EH (cell line): Measurements from ENCODE around the gene MLC1.

Experiments used
- DNase-seq: peaks from one replicate; pipeline ENCODE4 v3.0.0-alpha.2; 2015; ENCODE audit warnings: low read depth

Gene MLC1

DNA sequence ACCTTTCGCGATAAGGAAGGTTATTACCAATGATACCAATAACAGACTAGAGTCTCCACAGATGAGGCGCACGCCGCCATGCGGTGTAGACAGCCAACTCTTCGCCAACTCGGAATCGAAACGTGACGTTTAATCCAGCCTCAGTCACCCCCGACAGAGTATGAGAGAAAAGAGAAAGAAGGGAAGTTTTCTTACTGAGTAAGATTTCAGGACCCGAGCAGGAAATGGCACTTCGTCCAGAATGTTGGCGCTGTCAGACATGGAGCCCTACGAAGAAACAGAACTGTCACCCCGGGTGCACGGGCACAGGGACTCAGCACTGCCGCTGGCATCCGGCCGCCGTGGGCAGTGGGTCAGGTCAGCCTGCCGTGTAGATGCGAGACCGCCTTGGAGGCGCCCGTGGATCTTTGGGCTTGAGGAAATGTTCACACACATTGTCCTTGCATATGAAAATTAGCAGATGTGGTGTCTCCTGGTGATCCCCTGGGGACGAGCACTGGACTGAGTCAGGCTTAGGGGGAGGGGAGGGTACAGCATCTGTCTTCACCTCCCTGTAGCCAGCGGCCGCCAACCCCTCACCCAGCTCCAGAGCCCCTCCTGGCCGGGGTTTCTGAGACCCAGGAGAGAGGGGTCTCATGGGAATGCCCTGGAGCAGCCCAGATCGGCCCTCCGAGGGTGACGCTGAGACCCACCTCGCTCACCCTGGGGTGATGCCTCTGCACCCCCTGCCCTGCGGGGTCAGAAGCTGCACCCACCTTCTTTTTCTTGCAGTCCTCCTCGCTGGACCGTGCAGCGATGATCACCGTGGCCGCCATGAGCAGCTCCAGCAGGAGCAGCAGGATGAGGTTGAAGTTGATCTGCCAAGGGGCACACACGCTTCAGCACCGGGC, 8.3 kb downstream of the MLC1 start:
- no peak for DNase-seq

GRCh38 chr22:50074551-50075530, 10.4 kb downstream of the MLC1 start:
- DNase-seq = no peak

GRCh38 chr22:50074056-50074455, 11.2 kb downstream of the MLC1 start:
- no peak for DNase-seq

DNA sequence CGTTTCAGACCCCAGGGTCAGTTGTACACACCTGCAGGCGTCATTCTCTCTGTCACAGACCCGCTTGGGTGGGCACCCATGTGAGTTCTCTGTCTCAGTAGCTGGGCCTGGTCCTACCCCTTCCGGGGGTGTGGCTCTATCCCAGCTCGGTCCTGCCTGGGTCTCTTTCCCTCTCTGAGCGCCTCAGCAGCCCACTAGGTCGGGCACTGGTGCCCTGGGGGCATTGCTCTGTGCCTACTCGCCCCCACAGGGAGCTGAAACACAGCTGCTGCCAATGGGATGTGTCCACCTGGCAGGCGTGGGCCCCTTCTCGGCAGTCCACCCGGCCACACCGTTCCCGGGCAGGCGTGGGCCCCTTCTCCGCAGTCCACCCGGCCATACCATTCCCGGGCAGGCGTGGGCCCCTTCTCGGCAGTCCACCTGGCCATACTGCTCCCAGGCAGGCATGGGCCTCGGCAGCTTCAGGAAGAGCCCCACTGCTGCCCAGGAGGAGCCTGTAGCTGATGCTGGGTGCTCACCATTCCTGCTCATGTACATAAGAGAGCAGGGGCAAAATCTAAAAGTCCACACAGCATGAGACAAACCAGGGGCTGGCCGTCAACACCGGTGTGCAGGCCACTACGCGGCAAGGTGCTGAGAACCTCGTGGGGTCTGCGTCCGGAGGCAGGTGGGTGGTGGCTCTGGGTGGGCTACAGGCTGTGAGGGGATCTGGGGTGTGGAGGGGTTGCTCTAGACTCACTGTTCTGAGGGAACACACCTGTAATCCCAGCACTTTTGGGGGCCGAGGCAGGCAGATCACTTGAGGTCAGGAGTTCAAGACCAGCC, 12.3 kb downstream of the MLC1 start:
- DNase-seq = no peak

DNA sequence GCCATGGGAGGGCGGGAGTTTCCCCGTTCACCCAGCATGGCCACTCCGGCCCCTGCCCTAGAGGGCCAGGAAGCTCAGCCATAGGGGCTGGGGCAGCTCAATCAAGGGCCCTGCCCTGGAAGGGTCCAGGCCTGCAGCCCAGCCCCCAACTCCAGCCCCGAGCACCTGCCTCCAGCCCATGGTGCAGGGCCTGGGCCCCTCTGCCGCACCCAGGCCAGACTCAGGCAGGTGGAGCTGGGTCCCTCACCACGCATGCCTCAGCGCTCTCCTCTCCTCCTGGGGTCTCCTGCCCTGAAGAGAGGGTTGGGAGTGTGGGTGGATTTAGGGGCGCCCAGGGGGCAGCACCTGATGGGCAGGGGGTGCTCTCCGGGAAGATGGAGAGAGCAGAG, 13.1 kb downstream of the MLC1 start:
- no peak for DNase-seq

- DNase-seq = no peak
These were observed 13.6 kb downstream of the MLC1 start for GRCh38 chr22:50071432-50072166.

DNA sequence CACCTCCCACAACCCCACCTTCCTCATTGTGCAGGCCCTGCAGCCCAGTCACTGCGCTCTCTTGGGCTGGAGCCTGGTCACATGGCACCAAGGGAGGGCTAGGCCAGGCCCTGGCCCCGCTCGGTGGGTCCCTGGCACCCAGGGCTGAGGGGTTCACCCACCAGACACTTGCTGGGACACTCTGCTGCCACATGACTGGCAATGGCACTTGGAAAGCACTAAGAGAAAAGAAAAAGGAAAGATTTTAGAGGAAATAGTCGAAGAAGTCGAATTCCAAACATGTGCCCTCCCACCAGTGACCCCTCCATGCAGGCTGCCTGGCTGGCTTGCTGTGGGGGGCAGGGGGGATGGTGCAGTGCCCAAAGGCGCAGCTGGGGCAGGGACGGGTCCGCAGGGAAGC, 14.9 kb downstream of the MLC1 start:
- DNase-seq = no peak

DNA sequence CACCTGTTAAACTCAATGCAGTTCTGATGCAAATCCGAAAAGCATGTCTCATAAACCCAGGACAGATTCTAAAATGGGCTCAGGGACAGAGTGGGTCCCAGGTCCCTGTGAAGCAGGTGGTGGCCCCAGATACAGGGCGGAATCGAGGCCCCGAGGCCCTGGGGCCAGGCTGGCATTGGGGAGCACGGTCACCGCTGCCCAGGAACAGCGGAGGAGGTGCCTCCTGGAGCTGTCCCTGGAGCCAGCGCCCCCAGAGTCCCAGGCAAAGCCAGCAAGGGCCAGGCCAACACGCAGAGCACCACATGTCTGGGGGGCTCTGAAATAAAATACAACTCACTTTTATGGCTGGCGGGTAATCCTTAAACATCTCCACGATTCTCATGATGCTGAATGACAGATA, 17.1 kb downstream of the MLC1 start:
- no peak for DNase-seq

GRCh38 chr22:50067244-50067643, 18.0 kb downstream of the MLC1 start:
- DNase-seq = no peak

DNA sequence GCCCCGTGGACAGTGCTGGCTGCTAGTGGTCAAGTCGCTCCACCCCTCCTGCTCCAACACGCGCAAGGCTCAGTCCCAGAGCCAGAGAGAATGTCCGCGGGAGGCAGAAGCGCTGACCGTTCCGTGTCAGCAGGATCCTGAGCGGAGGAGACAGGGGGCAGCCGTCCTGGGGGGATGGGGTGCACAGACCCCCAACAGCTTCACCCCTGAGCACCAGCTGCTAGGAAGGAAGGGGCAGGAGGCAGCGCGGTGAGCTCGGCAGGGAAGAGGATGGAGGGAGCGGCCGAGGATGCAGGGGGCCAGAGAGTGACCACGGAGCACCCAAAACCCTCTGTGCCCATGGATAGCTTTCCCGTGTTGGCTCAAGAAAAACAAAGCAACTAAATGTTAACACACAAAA, 20.8 kb downstream of the MLC1 start:
- DNase-seq = no peak

GRCh38 chr22:50063589-50064393, 21.4 kb downstream of the MLC1 start:
- no peak for DNase-seq

DNA sequence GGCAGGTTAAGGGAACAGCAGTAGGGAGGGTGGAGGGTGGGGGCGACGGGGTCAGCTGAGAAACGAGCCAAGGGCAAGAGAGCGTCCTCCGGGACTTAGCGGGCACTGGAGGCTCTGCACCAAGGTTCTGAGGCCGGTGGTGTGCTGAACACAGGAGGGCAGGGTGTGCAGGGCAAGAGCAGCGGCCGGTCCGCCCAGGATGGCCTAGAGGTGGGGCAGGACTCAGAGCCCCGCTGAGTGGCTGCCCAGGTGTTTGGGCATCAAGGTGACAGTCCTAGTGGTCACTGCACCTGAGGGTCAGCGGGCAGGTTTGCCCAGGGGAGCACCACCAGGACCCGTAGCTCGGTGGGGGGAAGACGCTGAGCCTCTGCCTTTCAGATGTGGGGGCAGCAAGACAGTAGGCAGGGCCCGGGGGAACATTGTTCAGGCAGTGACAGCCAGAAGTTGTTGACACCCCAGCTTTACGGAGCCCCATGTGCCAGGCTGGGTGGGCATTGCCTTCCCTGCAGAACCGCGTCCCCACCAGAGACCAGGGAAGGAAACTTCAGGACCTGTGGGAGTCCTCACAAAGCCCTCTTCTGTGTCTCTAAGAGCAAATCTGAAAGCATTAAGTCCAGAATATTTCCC, 22.6 kb downstream of the MLC1 start:
- no peak for DNase-seq

DNA sequence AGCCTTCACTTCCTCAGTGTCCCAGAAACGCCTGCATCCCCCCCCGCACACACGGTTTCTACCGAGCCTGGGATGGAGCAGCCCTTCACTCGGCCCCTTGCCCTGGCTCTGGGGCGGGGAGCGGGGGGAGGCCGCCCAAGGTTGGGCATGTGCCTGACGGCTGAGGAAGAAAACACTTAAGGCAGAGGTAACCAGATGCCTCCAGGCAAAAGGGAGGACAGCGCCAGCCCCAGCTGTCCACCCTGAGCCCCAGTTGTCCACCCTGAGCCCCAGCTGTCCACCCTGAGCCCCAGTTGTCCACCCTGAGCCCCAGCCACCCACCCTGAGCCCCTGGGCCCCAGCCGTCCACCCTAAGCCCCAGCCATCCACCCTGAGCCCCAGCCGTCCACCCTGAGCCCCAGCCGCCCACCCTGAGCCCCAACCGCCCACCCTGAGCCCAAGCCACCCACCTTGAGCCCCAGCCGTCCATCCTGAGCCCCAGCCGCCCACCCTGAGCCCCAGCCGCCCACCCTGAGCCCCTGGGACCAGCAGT, 23.3 kb downstream of the MLC1 start:
- DNase-seq = no peak

DNA sequence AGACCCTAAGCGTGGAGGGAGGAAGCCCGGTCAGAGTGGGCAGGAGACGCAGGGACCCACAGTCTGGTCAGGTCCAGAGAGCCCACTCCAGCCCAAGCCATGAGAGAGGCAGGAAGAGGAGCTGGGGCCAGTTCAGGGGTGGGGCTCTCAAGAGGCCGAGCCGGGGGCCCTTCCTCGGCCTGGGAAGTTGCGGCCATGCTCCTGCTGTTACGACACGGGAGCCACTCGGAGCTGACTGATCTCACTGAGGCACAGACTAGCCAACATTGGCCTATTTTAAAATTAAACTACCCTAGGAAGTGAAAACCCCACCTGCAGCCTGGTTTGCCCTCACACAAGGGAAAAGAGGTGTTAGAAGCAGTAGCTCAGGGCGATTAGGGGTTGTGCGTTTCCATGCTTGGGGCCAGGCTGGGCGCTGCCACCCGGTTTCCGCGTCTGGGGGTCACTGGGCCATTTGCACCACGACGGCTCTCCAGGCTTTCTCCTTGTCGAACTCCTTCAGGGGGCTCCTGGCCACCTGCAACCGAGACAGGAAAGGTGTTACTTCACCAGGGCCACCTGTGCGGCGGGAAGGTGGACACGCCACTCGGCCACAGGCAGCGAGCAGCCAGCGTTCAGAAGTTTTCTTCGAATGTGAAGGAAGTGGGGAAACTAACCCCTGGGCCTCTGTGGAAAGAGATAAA, 23.9 kb downstream of the MLC1 start:
- no peak for DNase-seq

DNA sequence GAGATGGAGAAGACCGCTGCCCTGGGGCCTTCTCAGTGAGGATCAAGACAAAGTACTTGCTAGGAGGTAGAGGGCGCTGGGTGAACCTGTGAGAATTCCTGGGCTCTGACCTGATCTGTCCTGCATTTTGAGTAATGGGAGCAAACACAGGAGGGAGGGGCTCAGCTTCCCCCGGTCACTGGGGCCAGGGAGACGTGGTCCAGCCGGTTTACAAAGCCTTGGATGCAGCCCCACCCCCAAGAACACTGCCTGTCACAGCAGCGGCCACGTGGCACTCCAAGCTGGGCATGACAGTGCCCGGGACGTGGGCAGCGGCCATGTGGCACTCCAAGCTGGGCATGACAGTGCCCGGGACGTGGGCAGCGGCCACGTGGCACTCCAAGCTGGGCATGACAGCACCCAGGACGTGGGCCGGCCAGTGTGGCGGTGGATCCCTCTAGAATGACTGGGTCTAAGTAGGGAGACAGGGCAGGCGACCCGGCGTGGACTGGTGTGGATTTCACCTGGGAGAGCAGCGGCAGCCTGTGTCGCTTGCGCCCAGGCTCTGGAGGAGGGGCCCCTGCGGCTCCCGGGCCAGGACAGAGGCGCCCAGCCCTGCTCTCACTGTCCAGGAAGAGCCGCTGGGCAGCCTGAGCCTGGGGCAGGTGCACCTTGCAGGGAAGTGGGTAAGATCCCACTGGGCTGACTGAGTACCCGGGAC, 24.6 kb downstream of the MLC1 start:
- no peak for DNase-seq

DNA sequence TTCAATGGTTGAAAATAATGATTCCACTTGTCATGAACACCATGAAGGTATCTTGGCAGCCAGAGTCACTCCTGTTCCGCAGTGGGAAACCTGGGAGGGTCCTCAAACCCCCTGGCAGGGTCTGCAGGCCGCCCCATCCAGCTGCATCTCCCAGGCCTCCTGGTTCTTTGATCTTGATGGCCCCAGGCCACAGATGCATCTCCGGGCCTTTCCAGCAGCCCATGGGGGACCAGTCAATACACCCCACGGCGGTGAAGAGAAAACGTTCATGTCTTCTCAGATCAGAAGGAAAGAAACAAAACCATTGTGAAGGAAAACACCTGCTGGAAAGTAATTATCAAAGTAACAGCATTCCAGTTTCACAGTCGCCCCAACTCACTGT, 25.4 kb downstream of the MLC1 start:
- DNase-seq = no peak

DNA sequence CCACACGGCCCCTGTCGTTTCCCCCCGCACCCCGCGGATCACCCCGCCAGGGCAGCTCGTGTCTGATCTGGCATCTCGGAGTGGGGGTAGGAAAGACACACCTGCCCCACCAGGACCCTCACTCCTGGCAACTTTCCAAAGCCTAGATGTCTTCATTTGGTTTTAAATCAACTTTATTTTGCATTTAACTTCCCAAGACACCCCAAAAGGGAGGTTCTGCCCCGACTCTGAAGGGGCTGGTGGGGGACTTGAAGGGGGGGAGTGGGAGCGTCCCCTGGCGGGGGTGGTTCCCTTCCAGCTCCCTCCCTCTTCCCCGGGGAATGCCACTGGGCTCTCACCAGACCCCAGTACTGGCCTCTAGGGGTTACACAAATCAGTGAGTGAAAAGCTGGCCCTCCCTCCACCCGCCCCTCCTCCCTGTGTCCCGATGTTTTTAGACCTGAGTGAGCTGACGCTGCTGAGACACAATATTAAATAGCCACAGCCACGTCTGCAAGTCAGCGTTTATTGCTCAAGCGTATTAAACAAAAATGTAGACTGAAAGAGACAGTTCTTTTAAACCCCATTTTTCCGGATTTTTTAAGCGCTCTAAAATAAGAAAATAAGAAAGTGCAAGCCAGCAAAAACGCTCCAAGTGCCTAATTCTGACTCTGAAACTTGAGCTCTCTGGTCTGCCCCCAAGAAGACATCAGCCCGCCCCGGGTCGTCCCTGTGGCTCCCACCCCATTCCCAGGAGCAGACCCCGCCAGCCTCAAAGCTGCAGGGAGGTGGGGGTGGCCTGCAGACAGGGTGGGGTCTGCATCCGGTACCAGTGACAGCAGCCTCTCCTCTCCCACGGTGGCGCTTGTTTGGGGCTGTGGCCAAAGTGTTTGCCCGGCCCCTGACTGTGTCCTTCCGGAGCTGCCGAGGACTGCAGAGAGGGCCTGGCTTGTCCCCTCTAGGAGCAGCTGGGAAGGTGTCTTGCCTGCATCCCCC, 26.0 kb downstream of the MLC1 start:
- DNase-seq = peak; percentile 32
